GM19395 (cell line): Measurements from ENCODE around the gene AGA.

Source experiments
- ATAC-seq: cut with Tn5 transposase; IDR thresholded peaks from one replicate; pipeline ENCODE4 v1.9.1; 2021; ENCODE audit warnings: mild to moderate bottlenecking, moderate library complexity; ENCODE audit not compliant: unreplicated experiment

AGA gene

GRCh38 chr4:177447417-177448004, 5.3 kb upstream of the AGA start:
- ATAC-seq: no peak

GRCh38 chr4:177446586-177446985, 4.3 kb upstream of the AGA start:
- no peak for ATAC-seq

- no peak for ATAC-seq
Observed at GRCh38 chr4:177444911-177445736, 2.9 kb upstream of the AGA start.

GRCh38 chr4:177441061-177441802, 1.0 kb downstream of the AGA start:
- peak; percentile 44 for ATAC-seq

GRCh38 chr4:177436456-177436855, 5.8 kb downstream of the AGA start:
- no peak for ATAC-seq

- no peak for ATAC-seq
Observed at GRCh38 chr4:177434667-177435066, 7.6 kb downstream of the AGA start.

- ATAC-seq: no peak
Observed at GRCh38 chr4:177427192-177427591, 15.0 kb downstream of the AGA start.

GRCh38 chr4:177419434-177419833, 22.8 kb downstream of the AGA start:
- no peak for ATAC-seq

- ATAC-seq: no peak
Observed at GRCh38 chr4:177413656-177414055, 28.6 kb downstream of the AGA start.

GRCh38 chr4:177413076-177413475, 29.2 kb downstream of the AGA start:
- ATAC-seq: no peak

GRCh38 chr4:177411996-177412395, 30.2 kb downstream of the AGA start:
- no peak for ATAC-seq

GRCh38 chr4:177410566-177410965, 31.7 kb downstream of the AGA start:
- no peak for ATAC-seq

- no peak for ATAC-seq
Observed at GRCh38 chr4:177408023-177408422, 34.2 kb downstream of the AGA start.

- no peak for ATAC-seq
Observed at GRCh38 chr4:177405508-177405907, 36.7 kb downstream of the AGA start.

- ATAC-seq: no peak
Observed at GRCh38 chr4:177404986-177405385, 37.3 kb downstream of the AGA start.

- no peak for ATAC-seq
Observed at GRCh38 chr4:177404342-177404741, 37.9 kb downstream of the AGA start.

GRCh38 chr4:177403746-177404145, 38.5 kb downstream of the AGA start:
- ATAC-seq: no peak

- ATAC-seq: no peak
Observed at GRCh38 chr4:177401658-177402273, 40.5 kb downstream of the AGA start.

GRCh38 chr4:177400030-177400429, 42.2 kb downstream of the AGA start:
- ATAC-seq: no peak

- no peak for ATAC-seq
Observed at GRCh38 chr4:177396352-177396751, 45.9 kb downstream of the AGA start.

- peak; percentile 61 for ATAC-seq
Observed at GRCh38 chr4:177393236-177393635, 49.0 kb downstream of the AGA start.
